OCI-LY7 (cell line): ENCODE results near the gene SLC22A13. TPM values are rescaled to one million over a fixed set of nuclear protein-coding genes. Genes with fewer than 3 reads are reported as not detected.
"Not testable (repeated sequence)": the region's sequence is repeated elsewhere in the genome, so short reads cannot be mapped to it uniquely, and the experiment has no call there.

Source experiments
- BruUV-seq: library from RNA; stranded (reverse); fragments of 400-500 nt; replicated peaks from 2 replicates; lab custom pipeline; 2021; lab: Mats Ljungman, UMichigan
- CTCF ChIA-PET: fragments of 300-600 bp; sonication (Branson Sonifier 250); formaldehyde crosslinking; loops from one replicate; lab custom pipeline; 2022; ENCODE audit warnings: antibody characterized with exemption; ENCODE audit not compliant: unreplicated experiment; lab: Charles Lee
- POLR2A ChIA-PET: fragments of 300-600 bp; sonication (Branson Sonifier 250); formaldehyde crosslinking; loops from one replicate; lab custom pipeline; 2022; ENCODE audit warnings: antibody characterized with exemption; lab: Charles Lee
- DNase-seq: peaks from one replicate; pipeline ENCODE4 v3.0.0-alpha.2; 2015; ENCODE audit warnings: low spot score
- H2AFZ ChIP-seq: fragments of 200-600 bp; sonication (generic), shearing (Covaris generic); 2 replicates; pipeline ENCODE4 v1.6.1; 2014; ENCODE audit warnings: mild to moderate bottlenecking, antibody characterized with exemption, low read length, moderate library complexity
- H3K27ac ChIP-seq: fragments of 200-600 bp; sonication (generic); 2 replicates; pipeline ENCODE4 v1.5.1; 2014; ENCODE audit warnings: mixed run types, low read depth, mild to moderate bottlenecking, moderate library complexity, low read length, inconsistent platforms; ENCODE audit not compliant: poor library complexity, severe bottlenecking
- H3K36me3 ChIP-seq: fragments of 200-600 bp; sonication (generic); 2 replicates; pipeline ENCODE4 v1.6.1; 2014; ENCODE audit warnings: mild to moderate bottlenecking, antibody characterized with exemption, low read length, moderate library complexity, mixed read lengths; ENCODE audit not compliant: insufficient read depth
- H3K4me1 ChIP-seq: fragments of 200-600 bp; sonication (generic); 2 replicates; pipeline ENCODE4 v1.5.1; 2014; ENCODE audit warnings: mild to moderate bottlenecking, low read length; ENCODE audit not compliant: insufficient read depth, poor library complexity, severe bottlenecking
- H3K4me2 ChIP-seq: fragments of 200-600 bp; sonication (generic); 2 replicates; pipeline ENCODE4 v1.6.1; 2014; ENCODE audit warnings: mild to moderate bottlenecking, low read length
- H3K4me3 ChIP-seq: fragments of 200-600 bp; sonication (generic); 2 replicates; pipeline ENCODE4 v1.5.1; 2014; ENCODE audit warnings: mild to moderate bottlenecking, low read depth, low read length; ENCODE audit not compliant: poor library complexity, severe bottlenecking
- H3K79me2 ChIP-seq: fragments of 200-600 bp; sonication (generic); 2 replicates; pipeline ENCODE4 v1.6.1; 2016; ENCODE audit warnings: low read depth, mild to moderate bottlenecking, low read length, moderate library complexity, mixed read lengths; ENCODE audit not compliant: insufficient read depth
- H3K9me2 ChIP-seq: fragments of 200-600 bp; sonication (generic); 2 replicates; pipeline ENCODE4 v1.6.1; 2016; ENCODE audit warnings: mild to moderate bottlenecking, low read length, mixed read lengths; ENCODE audit not compliant: insufficient read depth
- H3K9me3 ChIP-seq: fragments of 200-600 bp; sonication (generic); 2 replicates; pipeline ENCODE4 v1.6.1; 2014; ENCODE audit warnings: mild to moderate bottlenecking, mixed run types, low read length, mixed read lengths
- H4K20me1 ChIP-seq: fragments of 200-600 bp; sonication (generic); 2 replicates; pipeline ENCODE4 v1.6.1; 2014; ENCODE audit warnings: mild to moderate bottlenecking, antibody characterized with exemption, low read length, moderate library complexity, mixed read lengths; ENCODE audit not compliant: insufficient read depth
- EZH2phosphoT487 ChIP-seq: fragments of 200-600 bp; sonication (generic); IDR thresholded peaks from 2 replicates; pipeline ENCODE4 v1.6.1; 2018; ENCODE audit warnings: low read depth, borderline replicate concordance, mild to moderate bottlenecking, mixed run types, antibody characterized with exemption, low read length, moderate library complexity, mixed read lengths
- intact Hi-C: fragments of 100-400 bp; cut with micrococcal nuclease; formaldehyde crosslinking; loops from one replicate; pipeline ENCODE4 v1.10.0; 2022; ENCODE audit not compliant: unreplicated experiment
- total RNA-seq, 2 experiments: library from RNA; depleted of rRNA in 1 of 2; stranded (reverse); fragments of >200 nt in 1 of 2; shearing (Covaris generic) in 1 of 2; gene quantifications; 2 replicates each; pipeline ENCODE4 v1.2.3, GENCODE V29; 2014 to 2022
- TF ChIP-seq, protein P1 (sequence below): fragments of 200-600 bp; sonication (generic); conservative IDR thresholded peaks from 2 replicates; pipeline ENCODE4 v1.5.1; 2014; ENCODE audit warnings: mild to moderate bottlenecking, antibody characterized with exemption, low read length, moderate library complexity, mixed read lengths

SLC22A13 gene
- total RNA-seq, 2 experiments from 2014 or later: 0.13 to 0.27 TPM

DNA sequence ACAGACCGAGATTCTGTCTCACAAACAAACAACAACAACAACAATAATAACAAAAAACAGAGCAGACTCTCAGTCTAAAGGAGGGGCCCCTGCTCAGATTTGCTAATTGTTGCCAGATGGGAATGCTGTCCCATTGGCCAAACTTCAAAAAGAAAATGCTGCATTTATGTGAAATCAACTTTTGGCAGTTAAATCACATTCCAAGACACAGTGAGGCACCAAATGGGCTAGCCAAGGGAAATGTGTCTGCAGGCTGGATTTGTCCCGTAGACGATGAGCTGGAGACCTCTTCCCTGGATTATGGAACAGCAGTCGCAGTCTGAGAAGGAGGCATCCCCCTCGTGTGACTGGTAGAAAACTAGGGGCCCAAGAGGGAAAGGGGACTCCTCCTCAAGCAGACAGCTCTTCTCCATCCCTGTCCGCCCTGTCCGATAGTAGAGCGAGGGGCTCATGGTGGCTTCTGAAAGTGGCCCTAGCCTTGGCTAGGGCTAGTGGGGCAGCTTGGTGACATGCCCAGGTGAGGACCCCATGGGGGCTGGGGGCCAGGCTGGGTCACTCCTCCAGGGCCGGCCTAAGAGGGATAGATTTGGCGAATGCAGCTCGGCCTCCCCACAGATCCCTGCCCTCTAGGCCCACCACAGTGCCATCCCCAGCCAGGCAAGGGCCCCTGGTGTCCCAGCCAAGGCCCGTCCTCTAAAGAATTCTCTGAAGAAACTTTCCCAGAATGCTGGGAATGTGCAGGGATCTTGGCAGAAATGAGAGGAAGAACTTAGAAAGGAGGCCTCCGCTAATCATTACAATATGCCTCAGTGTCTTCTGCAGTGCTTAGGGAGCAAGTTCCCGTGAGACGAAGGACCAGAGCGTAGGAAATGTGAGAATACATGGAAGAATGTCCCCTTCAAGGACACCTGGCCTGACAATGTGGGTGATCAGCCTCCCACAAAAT, 18.5 kb downstream of the SLC22A13 start:
- Histone ChIP-seq H3K27ac (no peak overlapping the region), H3K4me3 (no peak overlapping the region), H3K79me2 (no peaks in the 10 kb centered on the region), H3K9me3 (no peaks in the 10 kb centered on the region), H3K4me1 (no peaks in the 10 kb centered on the region), H2AFZ (no peak overlapping the region), H3K36me3 (no peaks in the 10 kb centered on the region), H4K20me1 (no peaks in the 10 kb centered on the region), H3K9me2 (no peaks in the 10 kb centered on the region), H3K4me2 (no peak overlapping the region)
- CTCF ChIA-PET: no interaction called here
- BruUV-seq: no TSS peak
- intact Hi-C loops: no loop called here
- TF ChIP-seq, protein P1, sequence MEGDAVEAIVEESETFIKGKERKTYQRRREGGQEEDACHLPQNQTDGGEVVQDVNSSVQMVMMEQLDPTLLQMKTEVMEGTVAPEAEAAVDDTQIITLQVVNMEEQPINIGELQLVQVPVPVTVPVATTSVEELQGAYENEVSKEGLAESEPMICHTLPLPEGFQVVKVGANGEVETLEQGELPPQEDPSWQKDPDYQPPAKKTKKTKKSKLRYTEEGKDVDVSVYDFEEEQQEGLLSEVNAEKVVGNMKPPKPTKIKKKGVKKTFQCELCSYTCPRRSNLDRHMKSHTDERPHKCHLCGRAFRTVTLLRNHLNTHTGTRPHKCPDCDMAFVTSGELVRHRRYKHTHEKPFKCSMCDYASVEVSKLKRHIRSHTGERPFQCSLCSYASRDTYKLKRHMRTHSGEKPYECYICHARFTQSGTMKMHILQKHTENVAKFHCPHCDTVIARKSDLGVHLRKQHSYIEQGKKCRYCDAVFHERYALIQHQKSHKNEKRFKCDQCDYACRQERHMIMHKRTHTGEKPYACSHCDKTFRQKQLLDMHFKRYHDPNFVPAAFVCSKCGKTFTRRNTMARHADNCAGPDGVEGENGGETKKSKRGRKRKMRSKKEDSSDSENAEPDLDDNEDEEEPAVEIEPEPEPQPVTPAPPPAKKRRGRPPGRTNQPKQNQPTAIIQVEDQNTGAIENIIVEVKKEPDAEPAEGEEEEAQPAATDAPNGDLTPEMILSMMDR: no peak
- TF ChIP-seq EZH2phosphoT487: no peak
- POLR2A ChIA-PET: no interaction called here
- DNase-seq: no peak

DNA sequence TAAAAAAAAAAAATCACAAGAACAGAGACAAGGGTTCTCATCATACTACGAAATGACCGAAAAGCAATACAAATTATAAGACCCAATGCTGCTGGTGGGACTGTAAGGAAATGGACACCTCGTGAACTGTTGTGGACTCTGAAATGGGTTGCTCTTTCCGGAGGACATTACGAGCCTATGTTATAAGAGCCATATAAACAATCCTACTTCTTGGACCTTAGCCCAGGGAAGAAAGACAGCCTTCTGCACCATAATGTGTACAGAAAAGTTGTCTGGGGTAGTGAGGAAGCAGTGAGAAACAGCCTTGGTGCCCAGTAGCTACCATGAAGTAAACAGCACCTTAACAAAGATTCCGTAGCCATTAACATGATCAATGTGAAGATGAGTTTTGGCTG, 19.1 kb downstream of the SLC22A13 start:
- Histone ChIP-seq H3K9me2 (no peaks in the 10 kb centered on the region), H4K20me1 (no peaks in the 10 kb centered on the region), H3K27ac (no peak overlapping the region), H3K4me3 (no peak overlapping the region), H3K79me2 (no peaks in the 10 kb centered on the region), H3K4me2 (no peak overlapping the region), H3K36me3 (no peaks in the 10 kb centered on the region), H3K4me1 (no peaks in the 10 kb centered on the region), H2AFZ (no peak overlapping the region), H3K9me3 (no peaks in the 10 kb centered on the region)
- intact Hi-C loops: no loop called here
- BruUV-seq: no TSS peak
- no peak for DNase-seq
- ChIA-PET CTCF (no interaction called here), POLR2A (no interaction called here)
- TF ChIP-seq EZH2phosphoT487: no peak
- TF ChIP-seq, protein P1: no peak

DNA sequence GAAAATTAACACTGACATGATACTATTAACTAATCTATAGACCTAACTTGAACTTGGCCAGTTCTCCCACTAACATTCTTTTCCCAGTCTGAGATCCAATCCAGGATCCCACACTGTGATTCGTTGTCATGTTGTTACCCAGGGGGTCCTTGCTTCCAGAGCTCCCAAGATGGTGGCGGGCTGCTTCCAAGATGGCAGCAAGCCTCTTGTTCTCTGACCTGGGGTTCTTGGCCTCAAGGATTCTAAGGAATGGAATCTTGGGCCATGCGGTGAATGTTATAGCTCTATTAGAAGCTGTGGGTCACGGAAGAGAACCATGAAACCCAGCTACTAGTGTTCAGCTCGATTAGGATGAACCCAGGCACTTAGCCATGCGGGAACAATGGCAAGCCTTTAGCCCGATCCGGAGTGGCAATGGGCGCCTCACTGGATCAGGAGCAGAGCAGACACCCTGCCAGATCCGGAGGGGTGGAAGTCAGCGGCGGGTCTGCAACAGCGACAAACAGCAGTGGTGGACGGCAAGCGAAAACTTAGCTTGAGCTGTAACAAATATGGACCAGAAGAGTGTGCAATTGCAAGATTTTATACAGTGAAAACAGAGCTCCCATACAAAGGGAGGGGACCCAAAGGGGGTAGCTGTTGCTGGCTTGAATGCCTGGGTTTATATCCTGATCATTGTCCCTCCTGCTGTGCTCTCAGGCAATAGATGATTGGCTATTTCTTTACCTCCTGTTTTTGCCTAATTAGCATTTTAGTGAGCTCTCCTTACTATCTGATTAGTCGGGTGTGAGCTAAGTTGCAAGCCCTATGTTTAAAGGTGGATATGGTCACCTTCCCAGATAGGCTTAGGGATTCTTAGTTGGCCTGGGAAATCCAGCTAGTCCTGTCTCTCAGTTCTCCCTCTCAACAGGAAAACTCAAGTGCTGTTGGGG, 23.9 kb downstream of the SLC22A13 start:
- BruUV-seq, H3K4me2 ChIP-seq, H3K36me3 ChIP-seq, H3K79me2 ChIP-seq, H3K27ac ChIP-seq, H4K20me1 ChIP-seq, H3K9me3 ChIP-seq, H3K4me1 ChIP-seq, intact Hi-C loops, H3K9me2 ChIP-seq, H2AFZ ChIP-seq, CTCF ChIA-PET, H3K4me3 ChIP-seq, DNase-seq: not testable (repeated sequence)
- POLR2A ChIA-PET: interaction anchor here (0.6 kb wide), 1 partner anchor 940 kb away, joined by 3 read pairs; no protein-coding TSS in a partner anchor

DNA sequence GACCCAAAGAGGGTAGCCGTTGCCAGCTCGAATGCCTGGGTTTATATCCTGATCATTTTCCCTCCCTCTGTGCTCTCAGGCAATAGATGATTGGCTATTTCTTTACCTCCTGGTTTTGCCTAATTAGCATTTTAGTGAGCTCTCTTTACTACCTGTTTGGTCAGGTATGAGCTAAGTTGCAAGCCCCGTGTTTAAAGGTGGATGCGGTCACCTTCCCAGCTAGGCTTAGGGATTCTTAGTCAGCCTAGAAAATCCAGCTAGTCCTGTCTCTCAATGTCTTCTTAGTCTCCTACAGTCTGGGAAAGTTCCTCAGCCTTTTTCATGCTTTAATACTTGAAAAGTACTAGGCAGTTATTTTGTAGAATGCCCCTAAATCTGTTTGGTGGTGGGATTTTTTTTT, 31.4 kb downstream of the SLC22A13 start:
- H3K9me2 ChIP-seq, CTCF ChIA-PET, H3K4me3 ChIP-seq, H3K4me2 ChIP-seq, H3K4me1 ChIP-seq, BruUV-seq, H3K27ac ChIP-seq, H4K20me1 ChIP-seq, H2AFZ ChIP-seq, H3K36me3 ChIP-seq, DNase-seq, H3K79me2 ChIP-seq, H3K9me3 ChIP-seq: not testable (repeated sequence)
- POLR2A ChIA-PET: interaction anchor here (0.6 kb wide), 1 partner anchor 28 kb away, joined by 3 read pairs; no protein-coding TSS in a partner anchor
- intact Hi-C loops: loop anchor here (5.0 kb wide), 1 partner anchor 325 kb away; no protein-coding TSS in a partner anchor
